Right atrium auricular region (tissue), 2 donors: ENCODE results near the gene KRT76. TPM values are rescaled to one million over a fixed set of nuclear protein-coding genes. Genes with fewer than 3 reads are reported as not detected.

Experiments
- DNase-seq: peaks from one replicate; pipeline ENCODE4 v3.0.0-alpha.2; 2019; ENCODE audit warnings: low spot score
- H3K27ac ChIP-seq, 2 donors: fragments of 200-600 bp; sonication (generic); 1 replicate in 1 of 2; 2 replicates in 1 of 2; pipeline ENCODE4 v1.5.1; 2016 to 2019
- H3K27me3 ChIP-seq, 2 donors: fragments of 200-600 bp; sonication (generic); one replicate each; pipeline versions ENCODE4 v1.5.1 to v1.6.0; 2017 to 2019
- H3K36me3 ChIP-seq: fragments of 200-600 bp; sonication (generic); one replicate; pipeline ENCODE4 v1.5.1; 2016
- H3K4me1 ChIP-seq, 2 donors: fragments of 200-600 bp; sonication (generic); one replicate each; pipeline versions ENCODE4 v1.5.1 to v1.6.0; 2017 to 2019
- H3K4me3 ChIP-seq, 2 donors: fragments of 200-600 bp; sonication (generic); 1 replicate in 1 of 2; 2 replicates in 1 of 2; pipeline ENCODE4 v1.5.1; 2017 to 2019; ENCODE audit warnings: mild to moderate bottlenecking in 1 of 2, moderate library complexity in 1 of 2
- H3K9me3 ChIP-seq, 2 donors: fragments of 200-600 bp; sonication (generic); one replicate each; pipeline ENCODE4 v1.5.1; 2019
- total RNA-seq, 2 donors: library from RNA; depleted of rRNA; stranded (reverse); fragments of >200 nt; gene quantifications; one replicate each; pipeline ENCODE4 v1.1.0, GENCODE V29; 2016
- TF ChIP-seq, protein P1 (sequence below), 2 donors: fragments of 200-600 bp; sonication (generic); IDR thresholded peaks; one replicate each; pipeline ENCODE4 v1.5.1; 2019; ENCODE audit warnings: antibody characterized with exemption in 2 of 2

Gene KRT76
- total RNA-seq, result not detected

DNA sequence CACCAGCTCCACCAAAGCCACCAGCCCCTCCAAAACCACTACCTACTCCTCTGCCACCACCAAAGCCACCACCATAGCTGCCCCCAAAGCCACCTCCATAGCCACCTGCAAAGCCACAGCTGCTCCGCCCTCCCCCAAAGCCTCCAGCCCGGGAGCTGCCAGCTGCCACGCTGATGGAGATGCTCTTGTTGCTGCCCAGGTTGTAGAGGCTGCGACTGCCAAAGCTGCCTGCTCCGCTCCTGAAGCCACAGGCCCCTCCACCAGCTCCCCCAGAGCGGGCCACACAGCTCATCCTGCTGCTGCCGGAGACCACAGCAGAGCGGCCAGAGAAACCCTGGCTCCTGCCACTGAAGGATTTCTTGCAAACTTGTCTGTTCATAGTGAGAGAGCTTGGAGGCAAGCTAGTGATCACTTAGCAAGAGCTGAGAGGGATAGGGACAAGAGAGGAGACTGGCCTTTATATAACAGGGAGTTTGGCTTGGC is at the start of gene KRT76:
Gene KRT76, minus strand, starts transcription at position 433 of the 483 bp plus-strand sequence. Its CDS starts 54 bp downstream, at position 379.
- TF ChIP-seq, protein P1, sequence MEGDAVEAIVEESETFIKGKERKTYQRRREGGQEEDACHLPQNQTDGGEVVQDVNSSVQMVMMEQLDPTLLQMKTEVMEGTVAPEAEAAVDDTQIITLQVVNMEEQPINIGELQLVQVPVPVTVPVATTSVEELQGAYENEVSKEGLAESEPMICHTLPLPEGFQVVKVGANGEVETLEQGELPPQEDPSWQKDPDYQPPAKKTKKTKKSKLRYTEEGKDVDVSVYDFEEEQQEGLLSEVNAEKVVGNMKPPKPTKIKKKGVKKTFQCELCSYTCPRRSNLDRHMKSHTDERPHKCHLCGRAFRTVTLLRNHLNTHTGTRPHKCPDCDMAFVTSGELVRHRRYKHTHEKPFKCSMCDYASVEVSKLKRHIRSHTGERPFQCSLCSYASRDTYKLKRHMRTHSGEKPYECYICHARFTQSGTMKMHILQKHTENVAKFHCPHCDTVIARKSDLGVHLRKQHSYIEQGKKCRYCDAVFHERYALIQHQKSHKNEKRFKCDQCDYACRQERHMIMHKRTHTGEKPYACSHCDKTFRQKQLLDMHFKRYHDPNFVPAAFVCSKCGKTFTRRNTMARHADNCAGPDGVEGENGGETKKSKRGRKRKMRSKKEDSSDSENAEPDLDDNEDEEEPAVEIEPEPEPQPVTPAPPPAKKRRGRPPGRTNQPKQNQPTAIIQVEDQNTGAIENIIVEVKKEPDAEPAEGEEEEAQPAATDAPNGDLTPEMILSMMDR (IDR thresholded peaks at IDR 0.05), result no peak
- Histone ChIP-seq H3K36me3 (no peaks in the 10 kb centered on the region), H3K4me3 (no peak within 1 kb of the TSS), H3K4me1 (no peaks in the 10 kb centered on the region), H3K27me3 (no peaks in the 10 kb centered on the region), H3K27ac (no peak within 1 kb of the TSS), H3K9me3 (no peaks in the 10 kb centered on the region)
- DNase-seq, result no peak

DNA sequence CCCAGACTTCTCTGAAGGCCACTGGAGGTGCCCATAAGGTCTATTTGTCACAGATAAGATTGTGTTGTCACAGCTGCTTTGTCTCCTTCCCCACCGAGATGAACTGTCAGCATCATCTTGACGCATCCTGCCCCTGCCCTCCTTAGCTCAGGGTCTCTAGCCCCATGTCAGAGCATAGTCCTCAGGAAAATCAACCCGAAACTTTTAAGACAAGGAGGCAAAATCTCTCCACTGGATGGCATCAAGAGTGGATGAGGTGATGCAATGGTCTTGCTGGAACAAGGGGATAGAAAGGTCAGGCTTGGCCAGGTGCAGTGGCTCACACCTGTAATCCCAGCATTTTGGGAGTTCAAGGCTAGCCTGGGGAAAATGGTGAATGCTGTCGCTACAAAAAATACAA is 48.8 kb upstream of the KRT76 start:
- Histone ChIP-seq H3K36me3 (no peaks in the 10 kb centered on the region), H3K27ac (no peak overlapping the region), H3K9me3 (no peaks in the 10 kb centered on the region), H3K4me3 (no peak overlapping the region), H3K4me1 (no peaks in the 10 kb centered on the region), H3K27me3 (no peaks in the 10 kb centered on the region)
- DNase-seq, result no peak
- TF ChIP-seq, protein P1 (IDR thresholded peaks at IDR 0.05), result no peak

DNA sequence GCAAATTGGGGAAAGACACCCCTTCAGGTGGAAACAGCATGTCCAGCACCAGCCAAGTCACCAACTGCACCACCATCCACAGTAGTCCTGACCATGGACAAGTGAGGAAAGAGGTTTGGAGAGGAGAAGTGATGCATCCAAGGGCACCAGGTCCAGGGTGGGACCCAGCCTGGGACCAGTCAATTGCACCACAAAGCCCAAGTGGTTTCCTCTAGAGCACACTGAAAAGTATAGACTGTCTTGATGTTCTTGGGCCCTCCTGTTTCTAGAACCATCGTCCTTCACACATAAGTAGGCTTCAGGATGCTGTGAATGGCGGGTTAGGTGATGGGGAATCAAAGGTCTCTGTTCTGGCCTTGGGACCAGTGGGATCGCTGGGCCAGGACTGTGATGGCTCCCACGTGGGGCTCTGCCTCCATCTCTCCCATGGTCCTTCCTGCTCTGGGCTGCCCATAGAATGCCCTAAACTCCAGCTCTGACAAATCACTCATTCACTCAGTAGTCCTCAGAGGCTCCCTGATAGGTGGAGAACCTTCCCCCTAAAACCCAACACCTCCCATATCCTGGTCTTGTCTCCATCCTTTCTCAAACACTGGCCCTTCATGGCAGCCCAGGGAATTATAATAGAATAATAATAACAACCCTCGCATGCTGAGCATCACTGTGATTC is 47.7 kb upstream of the KRT76 start:
- DNase-seq, result no peak
- Histone ChIP-seq H3K27ac (no peak overlapping the region), H3K4me3 (no peak overlapping the region), H3K9me3 (no peaks in the 10 kb centered on the region), H3K27me3 (no peaks in the 10 kb centered on the region), H3K36me3 (no peaks in the 10 kb centered on the region), H3K4me1 (no peaks in the 10 kb centered on the region)
- TF ChIP-seq, protein P1 (IDR thresholded peaks at IDR 0.05), result no peak

DNA sequence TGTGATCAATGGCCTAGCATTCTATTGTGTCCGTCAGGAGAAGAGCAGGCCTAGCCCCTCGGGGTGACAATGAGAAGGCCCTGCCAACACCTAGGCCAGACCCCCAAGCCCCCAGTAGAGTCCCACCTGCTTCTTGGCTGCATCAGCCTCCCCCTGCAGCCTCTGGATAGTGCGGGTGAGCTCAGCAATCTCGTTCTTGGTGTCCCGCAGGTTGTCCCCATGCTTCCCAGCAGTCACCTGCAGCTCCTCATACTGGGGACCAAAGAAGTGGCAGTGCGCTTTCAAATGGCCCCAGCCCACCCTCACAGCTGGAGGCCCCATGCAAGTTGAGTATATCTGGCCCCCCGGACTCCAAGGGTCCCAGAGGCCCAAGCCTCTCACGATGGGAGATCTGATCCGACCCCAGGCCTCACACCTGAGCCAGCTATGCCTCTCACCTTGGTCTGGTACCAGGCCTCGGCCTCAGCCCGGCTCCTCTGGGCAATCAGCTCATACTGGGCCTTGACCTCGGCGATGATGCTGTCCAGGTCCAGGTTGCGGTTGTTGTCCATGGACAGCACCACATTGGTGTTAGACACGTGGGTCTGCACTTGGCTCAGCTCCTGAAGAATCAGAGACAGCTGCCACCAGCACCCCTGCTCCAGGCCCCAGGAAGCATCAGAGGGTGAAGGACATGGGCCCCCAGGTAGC is 46.8 kb upstream of the KRT76 start:
- no peak for DNase-seq
- H3K4me3 ChIP-seq, result no peak overlapping the region
- no peaks in the 10 kb centered on the region for H3K4me1 ChIP-seq
- H3K9me3 ChIP-seq, result no peaks in the 10 kb centered on the region
- no peaks in the 10 kb centered on the region for H3K36me3 ChIP-seq
- H3K27ac ChIP-seq, result no peak overlapping the region
- no peaks in the 10 kb centered on the region for H3K27me3 ChIP-seq
- TF ChIP-seq, protein P1 (IDR thresholded peaks at IDR 0.05), result no peak

DNA sequence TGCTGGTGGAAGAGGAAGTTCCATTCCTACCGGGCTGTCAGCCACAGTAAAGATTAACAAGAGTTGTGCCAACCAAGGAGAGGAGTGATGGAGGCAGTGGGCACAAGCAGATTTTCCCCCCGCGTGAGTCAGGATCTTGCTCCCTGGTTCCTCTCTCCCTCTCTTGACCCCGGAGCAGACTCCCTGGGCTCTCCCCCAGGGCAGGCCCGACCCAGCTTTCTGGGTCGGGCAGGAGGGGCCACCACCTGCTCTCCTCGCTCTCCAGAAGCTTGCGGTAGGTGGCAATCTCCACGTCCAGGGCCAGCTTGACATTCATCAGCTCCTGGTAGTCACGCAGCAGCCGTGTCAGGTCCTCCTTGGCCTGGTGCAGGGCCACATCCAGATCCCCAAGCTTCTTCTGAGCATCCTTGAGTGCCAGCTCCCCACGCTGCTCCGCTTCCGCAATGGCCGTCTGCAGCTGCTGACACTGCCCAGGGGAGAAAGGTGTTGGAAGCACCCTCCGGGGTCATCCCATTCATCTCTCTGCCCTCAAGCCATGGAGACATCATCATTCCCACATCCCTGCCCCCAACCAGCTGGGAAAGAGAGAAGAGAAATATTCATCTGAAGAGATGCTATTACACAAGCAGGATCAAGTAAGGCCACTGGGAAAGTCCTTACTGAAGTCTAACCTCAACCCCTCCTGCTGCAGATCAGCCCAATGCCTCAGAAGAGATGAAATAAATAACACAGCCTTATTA is 45.8 kb upstream of the KRT76 start:
- no peak for DNase-seq
- Histone ChIP-seq H3K27ac (no peak overlapping the region), H3K27me3 (no peaks in the 10 kb centered on the region), H3K4me3 (no peak overlapping the region), H3K36me3 (no peaks in the 10 kb centered on the region), H3K4me1 (no peaks in the 10 kb centered on the region), H3K9me3 (no peaks in the 10 kb centered on the region)
- TF ChIP-seq, protein P1 (IDR thresholded peaks at IDR 0.05), result no peak
